C4-2B (cell line): ENCODE results near the gene GMPS.

Source experiments
- CTCF ChIP-seq: fragments of 450-650 bp; conservative IDR thresholded peaks from 2 replicates; pipeline ENCODE4 v1.5.1; 2017; ENCODE audit warnings: mild to moderate bottlenecking
- ZFX ChIP-seq: fragments of 450-650 bp; IDR thresholded peaks from 2 replicates; pipeline ENCODE4 v1.6.1; 2017

- TF ChIP-seq CTCF (no peak), ZFX (no peak)
Observed at GRCh38 chr3:155890671-155891190, 20.3 kb downstream of the GMPS start.
